ENCODE measurements around the gene TTC9.

Gene TTC9

DNA sequence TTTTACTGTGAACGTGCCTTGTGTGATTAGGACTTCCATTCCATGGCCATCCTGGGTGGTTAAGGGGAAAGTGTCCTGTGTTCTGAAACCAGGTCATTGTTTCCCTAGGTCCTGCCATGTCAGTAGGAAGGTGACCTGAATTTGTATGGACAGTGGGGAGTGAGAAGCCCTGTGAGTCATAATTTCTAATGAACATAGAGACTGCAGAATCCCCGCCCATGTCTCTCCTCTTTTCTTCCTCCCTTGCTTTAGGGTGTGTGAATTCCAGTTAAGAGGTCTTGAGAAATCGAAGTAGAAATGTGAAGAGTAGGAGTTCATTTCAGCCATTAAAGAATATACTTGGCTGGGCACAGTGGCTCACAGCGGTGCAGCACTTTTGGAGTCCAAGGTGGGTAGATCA, 8.1 kb downstream of the TTC9 start:
- no peaks in the 10 kb centered on the region for H3K9me3 ChIP-seq
- H3K4me3 ChIP-seq (ENCODE audit: low read depth, low read length), result no peak overlapping the region
- H3K4me1 ChIP-seq, result no peaks in the 10 kb centered on the region
- DNase-seq, result no peak
- TF ChIP-seq, protein P1, sequence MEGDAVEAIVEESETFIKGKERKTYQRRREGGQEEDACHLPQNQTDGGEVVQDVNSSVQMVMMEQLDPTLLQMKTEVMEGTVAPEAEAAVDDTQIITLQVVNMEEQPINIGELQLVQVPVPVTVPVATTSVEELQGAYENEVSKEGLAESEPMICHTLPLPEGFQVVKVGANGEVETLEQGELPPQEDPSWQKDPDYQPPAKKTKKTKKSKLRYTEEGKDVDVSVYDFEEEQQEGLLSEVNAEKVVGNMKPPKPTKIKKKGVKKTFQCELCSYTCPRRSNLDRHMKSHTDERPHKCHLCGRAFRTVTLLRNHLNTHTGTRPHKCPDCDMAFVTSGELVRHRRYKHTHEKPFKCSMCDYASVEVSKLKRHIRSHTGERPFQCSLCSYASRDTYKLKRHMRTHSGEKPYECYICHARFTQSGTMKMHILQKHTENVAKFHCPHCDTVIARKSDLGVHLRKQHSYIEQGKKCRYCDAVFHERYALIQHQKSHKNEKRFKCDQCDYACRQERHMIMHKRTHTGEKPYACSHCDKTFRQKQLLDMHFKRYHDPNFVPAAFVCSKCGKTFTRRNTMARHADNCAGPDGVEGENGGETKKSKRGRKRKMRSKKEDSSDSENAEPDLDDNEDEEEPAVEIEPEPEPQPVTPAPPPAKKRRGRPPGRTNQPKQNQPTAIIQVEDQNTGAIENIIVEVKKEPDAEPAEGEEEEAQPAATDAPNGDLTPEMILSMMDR (IDR thresholded peaks at IDR 0.05; ENCODE audit: low read depth, low read length), result no peak
- H3K36me3 ChIP-seq, result no peaks in the 10 kb centered on the region
- peaks cover 11% of the 10 kb centered on the region for H3K27me3 ChIP-seq

DNA sequence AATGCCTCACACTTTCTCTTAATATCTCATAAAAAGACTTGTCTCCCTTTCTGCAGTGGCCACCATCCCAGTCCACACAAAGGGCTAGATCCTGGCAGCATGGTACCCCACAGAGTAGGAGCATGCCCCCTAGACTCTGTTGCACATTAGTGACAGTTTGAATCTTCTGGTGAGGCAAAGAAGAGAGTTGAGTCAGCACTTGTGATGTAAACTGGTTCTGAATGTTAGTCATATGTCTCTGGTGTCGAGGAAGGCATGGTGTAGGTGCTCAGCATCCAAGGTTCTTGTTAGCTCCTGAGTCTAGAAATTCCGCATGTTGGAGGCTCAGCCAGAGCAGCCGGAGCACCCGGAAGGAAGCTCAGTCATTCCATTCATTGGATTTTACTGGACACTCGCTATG, 9.8 kb downstream of the TTC9 start:
- no peaks in the 10 kb centered on the region for H3K9me3 ChIP-seq
- TF ChIP-seq, protein P1 (IDR thresholded peaks at IDR 0.05; ENCODE audit: low read depth, low read length), result no peak
- no peak for DNase-seq
- peaks cover 1% of the 10 kb centered on the region; the same call in 1 of the 2 replicates for H3K27me3 ChIP-seq
- no peak overlapping the region for H3K4me3 ChIP-seq (ENCODE audit: low read depth, low read length)
- H3K4me1 ChIP-seq, result no peaks in the 10 kb centered on the region
- H3K36me3 ChIP-seq, result no peaks in the 10 kb centered on the region

GRCh38 chr14:70652871-70653270, 11.2 kb downstream of the TTC9 start:
- DNase-seq, result no peak
- TF ChIP-seq, protein P1 (IDR thresholded peaks at IDR 0.05; ENCODE audit: low read depth, low read length), result no peak
- H3K36me3 ChIP-seq, result no peaks in the 10 kb centered on the region

DNA sequence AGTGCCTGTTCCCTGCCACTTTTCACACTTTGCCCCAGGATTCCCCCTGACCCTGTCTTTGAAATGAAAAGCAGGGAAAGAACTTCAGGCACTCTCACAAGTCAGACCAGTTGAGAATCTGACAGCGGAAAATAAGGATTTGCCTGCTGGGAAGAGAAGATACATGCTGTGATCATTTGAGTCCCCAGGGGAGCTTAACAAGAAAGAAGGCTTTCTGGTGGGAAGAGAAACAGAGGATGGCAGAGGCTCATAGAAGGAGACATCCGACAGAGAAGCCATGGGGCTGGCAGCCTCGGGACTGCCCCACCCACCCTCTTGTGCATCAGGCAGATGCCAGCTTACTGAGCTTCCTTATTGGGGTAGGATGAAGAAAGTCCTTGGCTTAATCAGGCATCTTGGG, 11.9 kb downstream of the TTC9 start:
- Histone ChIP-seq H3K4me3 (ENCODE audit: low read depth, low read length) (no peak overlapping the region), H3K36me3 (no peaks in the 10 kb centered on the region), H3K27me3 (peaks cover 3% of the 10 kb centered on the region), H3K9me3 (no peaks in the 10 kb centered on the region), H3K4me1 (no peaks in the 10 kb centered on the region)
- TF ChIP-seq, protein P1 (IDR thresholded peaks at IDR 0.05; ENCODE audit: low read depth, low read length), result no peak
- no peak for DNase-seq

More at GRCh38 chr14:70652871-70653270, 11.2 kb downstream of the TTC9 start:
- no peaks in the 10 kb centered on the region for H3K4me1 ChIP-seq
- no peak overlapping the region for H3K4me3 ChIP-seq (ENCODE audit: low read depth, low read length)
- peaks cover 3% of the 10 kb centered on the region for H3K27me3 ChIP-seq
- H3K9me3 ChIP-seq, result no peaks in the 10 kb centered on the region

- DNase-seq, result no peak
- TF ChIP-seq, protein P1 (IDR thresholded peaks at IDR 0.05; ENCODE audit: low read depth, low read length), result no peak
- peaks cover 3% of the 10 kb centered on the region for H3K27me3 ChIP-seq
- H3K4me3 ChIP-seq (ENCODE audit: low read depth, low read length), result no peak overlapping the region
- no peaks in the 10 kb centered on the region for H3K36me3 ChIP-seq
- H3K9me3 ChIP-seq, result no peaks in the 10 kb centered on the region
- no peaks in the 10 kb centered on the region for H3K4me1 ChIP-seq
Observed at GRCh38 chr14:70654632-70655031, 12.9 kb downstream of the TTC9 start.

- TF ChIP-seq, protein P1 (IDR thresholded peaks at IDR 0.05; ENCODE audit: low read depth, low read length), result no peak
- Histone ChIP-seq H3K4me1 (no peaks in the 10 kb centered on the region), H3K36me3 (no peaks in the 10 kb centered on the region), H3K27me3 (peaks cover 3% of the 10 kb centered on the region), H3K4me3 (ENCODE audit: low read depth, low read length) (no peak overlapping the region), H3K9me3 (no peaks in the 10 kb centered on the region)
- DNase-seq, result no peak
Observed at GRCh38 chr14:70655110-70655826, 13.6 kb downstream of the TTC9 start.
